Panc1 (cell line): ENCODE results near the gene PPP2R2B. TPM values are rescaled to one million over a fixed set of nuclear protein-coding genes. Genes with fewer than 3 reads are reported as not detected.

Source experiments
- ATAC-seq: fragments of 200-7000 bp; cut with Tn5 transposase; 2 replicates; pipeline ENCODE4 v1.9.1; 2020; ENCODE audit warnings: mild to moderate bottlenecking, moderate library complexity
- BruUV-seq: library from RNA; stranded (reverse); fragments of 400-500 nt; replicated peaks from 2 replicates; lab custom pipeline; 2021; lab: Mats Ljungman, UMichigan
- CTCF ChIA-PET: fragments of 300-600 bp; sonication (Branson Sonifier 250); formaldehyde crosslinking; loops from one replicate; lab custom pipeline; 2022; ENCODE audit warnings: antibody characterized with exemption; lab: Charles Lee
- POLR2A ChIA-PET: fragments of 300-600 bp; sonication (Branson Sonifier 250); formaldehyde crosslinking; loops from one replicate; lab custom pipeline; 2022; ENCODE audit warnings: antibody characterized with exemption; lab: Charles Lee
- DNase-seq: peaks from one replicate; pipeline ENCODE4 v3.0.0-alpha.2; 2010; ENCODE audit warnings: low read depth, low spot score
- H3K27ac ChIP-seq: 2 replicates; pipeline ENCODE4 v1.5.1; 2011; ENCODE audit warnings: mild to moderate bottlenecking, low read length, inconsistent platforms
- H3K27me3 ChIP-seq: fragments of 200-500 bp; sonication (Bioruptor generic); 2 replicates; pipeline ENCODE4 v1.6.0; 2014; ENCODE audit warnings: low read length, inconsistent platforms; ENCODE audit not compliant: control insufficient read depth, insufficient read depth
- H3K36me3 ChIP-seq: fragments of 200-500 bp; sonication (Bioruptor generic); 2 replicates; pipeline ENCODE4 v1.5.1; 2014; ENCODE audit warnings: inconsistent platforms, mild to moderate bottlenecking, low read length, moderate library complexity; ENCODE audit not compliant: control insufficient read depth, insufficient read depth
- H3K4me1 ChIP-seq: 2 replicates; pipeline ENCODE4 v1.5.1; 2011; ENCODE audit warnings: inconsistent platforms, mild to moderate bottlenecking, low read length, moderate library complexity; ENCODE audit not compliant: control insufficient read depth, insufficient read depth
- H3K4me3 ChIP-seq, 2 experiments: 2 replicates each; pipeline ENCODE4 v1.5.1; 2011 to 2012; ENCODE audit warnings: low read depth in 2 of 2, low read length in 2 of 2, mild to moderate bottlenecking in 2 of 2, inconsistent platforms in 1 of 2, moderate library complexity in 1 of 2
- H3K9me3 ChIP-seq: fragments of 200-500 bp; sonication (Bioruptor generic); 2 replicates; pipeline ENCODE4 v1.5.1; 2014; ENCODE audit warnings: low read depth, mild to moderate bottlenecking, inconsistent platforms, low read length, moderate library complexity; ENCODE audit not compliant: control insufficient read depth, insufficient read depth
- POLR2AphosphoS5 ChIP-seq: IDR thresholded peaks from 2 replicates; pipeline ENCODE4 v1.6.1; 2012; ENCODE audit warnings: mild to moderate bottlenecking, low read depth, low read length, moderate library complexity
- SIN3A ChIP-seq: IDR thresholded peaks from 2 replicates; pipeline ENCODE4 v1.6.1; 2012; ENCODE audit warnings: low read depth, mild to moderate bottlenecking, low read length, moderate library complexity, borderline replicate concordance; ENCODE audit not compliant: insufficient read depth
- TCF7L2 ChIP-seq: IDR thresholded peaks from 2 replicates; pipeline ENCODE4 v1.6.1; 2011; ENCODE audit warnings: mild to moderate bottlenecking, low read depth, low read length, inconsistent platforms
- in situ Hi-C: cut with HindIII; loops from 2 replicates; pipeline ENCODE4 v1.10.0; 2016; ENCODE audit warnings: low sequenced_read_pairs, low pct_unique_long_range_greater_than_20kb
- intact Hi-C: fragments of 100-400 bp; cut with micrococcal nuclease; formaldehyde crosslinking; loops from one replicate; pipeline ENCODE4 v1.10.0; 2022; ENCODE audit not compliant: unreplicated experiment
- total RNA-seq: library from RNA; stranded (reverse); gene quantifications from one replicate; pipeline ENCODE4 v1.2.1, GENCODE V29; 2021; ENCODE audit not compliant: unreplicated experiment
- TF ChIP-seq, protein P1 (sequence below), 2 experiments: IDR thresholded peaks; 2 replicates each; pipeline ENCODE4 v1.6.1; 2011 to 2012; ENCODE audit warnings: low read depth in 2 of 2, control low read depth in 1 of 2, low read length in 1 of 2, mild to moderate bottlenecking in 1 of 2, moderate library complexity in 1 of 2; ENCODE audit not compliant: insufficient read depth in 1 of 2
- TF ChIP-seq, protein P2 (sequence below): fragments of 450-650 bp; IDR thresholded peaks from 2 replicates; pipeline ENCODE4 v1.5.1; 2017; ENCODE audit warnings: mild to moderate bottlenecking

The PPP2R2B gene
- total RNA-seq, 1 experiment from 2014 or later = 8.8 TPM

DNA sequence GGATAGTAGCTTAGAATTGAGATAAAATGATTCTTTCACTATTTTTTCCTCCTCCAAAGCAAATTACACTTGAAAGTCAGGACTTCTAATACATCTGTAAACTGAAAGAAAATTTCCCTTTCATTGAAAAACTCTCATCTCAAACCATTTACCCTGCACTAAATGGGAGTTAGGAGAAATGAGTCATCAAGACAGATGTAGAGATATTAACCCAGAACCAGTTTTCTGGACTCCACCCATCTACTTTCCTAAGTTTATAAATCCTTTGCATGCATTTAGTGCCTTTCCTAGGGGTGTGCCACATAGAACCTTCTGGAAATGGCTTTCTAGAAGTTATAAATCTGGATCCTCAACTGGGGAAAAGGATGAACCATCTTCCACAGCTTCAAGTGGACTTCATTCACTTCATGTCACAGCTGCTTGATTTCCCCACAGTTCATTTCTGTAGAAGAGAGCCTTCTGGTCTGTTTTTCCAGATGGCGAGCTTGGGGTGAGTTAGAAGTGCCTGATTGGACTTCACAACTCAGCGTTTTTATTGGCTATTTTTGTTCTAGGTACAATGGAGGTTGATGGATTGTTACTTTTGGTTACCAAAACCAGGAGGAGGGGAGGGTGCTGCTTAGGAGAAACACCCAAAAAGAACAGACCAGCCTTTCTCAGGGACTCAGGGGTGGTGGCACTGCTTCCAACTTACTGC, 290.1 kb downstream of the PPP2R2B start:
- CTCF ChIA-PET = no interaction called here
- in situ Hi-C loops = no loop called here

DNA sequence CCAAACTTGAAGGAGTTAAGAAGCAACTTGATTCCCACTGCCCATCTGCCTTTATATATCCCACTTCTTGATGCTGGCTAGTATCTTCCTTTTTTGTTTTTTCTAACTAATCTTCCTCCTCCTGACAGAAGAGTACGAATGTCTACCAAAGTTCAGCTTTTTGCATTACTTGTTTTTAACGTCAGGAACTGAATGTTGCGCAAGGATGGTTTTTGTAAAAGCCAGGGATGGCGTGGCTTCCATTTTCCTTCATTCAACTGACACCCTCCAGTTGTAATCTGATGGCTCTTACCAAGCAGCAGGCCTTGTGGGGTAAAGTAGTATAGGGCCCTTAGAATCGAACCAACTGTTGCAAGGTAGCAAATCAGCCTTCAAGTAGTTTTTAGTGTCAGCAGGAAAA, 291.8 kb downstream of the PPP2R2B start:
- Histone ChIP-seq H3K36me3 (no peaks in the 10 kb centered on the region), H3K27ac (no peak overlapping the region), H3K4me1 (no peaks in the 10 kb centered on the region; the same call in 1 of the 2 replicates), H3K9me3 (no peaks in the 10 kb centered on the region), H3K4me3 (no peak overlapping the region), H3K27me3 (no peaks in the 10 kb centered on the region)
- intact Hi-C loops (no loop called here), in situ Hi-C loops (no loop called here)
- ChIA-PET CTCF (no interaction called here), POLR2A (no interaction called here)
- no peak for DNase-seq
- no peak for ATAC-seq
- TF ChIP-seq, protein P1, sequence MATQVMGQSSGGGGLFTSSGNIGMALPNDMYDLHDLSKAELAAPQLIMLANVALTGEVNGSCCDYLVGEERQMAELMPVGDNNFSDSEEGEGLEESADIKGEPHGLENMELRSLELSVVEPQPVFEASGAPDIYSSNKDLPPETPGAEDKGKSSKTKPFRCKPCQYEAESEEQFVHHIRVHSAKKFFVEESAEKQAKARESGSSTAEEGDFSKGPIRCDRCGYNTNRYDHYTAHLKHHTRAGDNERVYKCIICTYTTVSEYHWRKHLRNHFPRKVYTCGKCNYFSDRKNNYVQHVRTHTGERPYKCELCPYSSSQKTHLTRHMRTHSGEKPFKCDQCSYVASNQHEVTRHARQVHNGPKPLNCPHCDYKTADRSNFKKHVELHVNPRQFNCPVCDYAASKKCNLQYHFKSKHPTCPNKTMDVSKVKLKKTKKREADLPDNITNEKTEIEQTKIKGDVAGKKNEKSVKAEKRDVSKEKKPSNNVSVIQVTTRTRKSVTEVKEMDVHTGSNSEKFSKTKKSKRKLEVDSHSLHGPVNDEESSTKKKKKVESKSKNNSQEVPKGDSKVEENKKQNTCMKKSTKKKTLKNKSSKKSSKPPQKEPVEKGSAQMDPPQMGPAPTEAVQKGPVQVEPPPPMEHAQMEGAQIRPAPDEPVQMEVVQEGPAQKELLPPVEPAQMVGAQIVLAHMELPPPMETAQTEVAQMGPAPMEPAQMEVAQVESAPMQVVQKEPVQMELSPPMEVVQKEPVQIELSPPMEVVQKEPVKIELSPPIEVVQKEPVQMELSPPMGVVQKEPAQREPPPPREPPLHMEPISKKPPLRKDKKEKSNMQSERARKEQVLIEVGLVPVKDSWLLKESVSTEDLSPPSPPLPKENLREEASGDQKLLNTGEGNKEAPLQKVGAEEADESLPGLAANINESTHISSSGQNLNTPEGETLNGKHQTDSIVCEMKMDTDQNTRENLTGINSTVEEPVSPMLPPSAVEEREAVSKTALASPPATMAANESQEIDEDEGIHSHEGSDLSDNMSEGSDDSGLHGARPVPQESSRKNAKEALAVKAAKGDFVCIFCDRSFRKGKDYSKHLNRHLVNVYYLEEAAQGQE (IDR thresholded peaks at IDR 0.05; ENCODE audit: insufficient read depth in 1 of 2, low read depth in 2 of 2, low read length in 1 of 2) = no peak
- TF ChIP-seq, protein P2, sequence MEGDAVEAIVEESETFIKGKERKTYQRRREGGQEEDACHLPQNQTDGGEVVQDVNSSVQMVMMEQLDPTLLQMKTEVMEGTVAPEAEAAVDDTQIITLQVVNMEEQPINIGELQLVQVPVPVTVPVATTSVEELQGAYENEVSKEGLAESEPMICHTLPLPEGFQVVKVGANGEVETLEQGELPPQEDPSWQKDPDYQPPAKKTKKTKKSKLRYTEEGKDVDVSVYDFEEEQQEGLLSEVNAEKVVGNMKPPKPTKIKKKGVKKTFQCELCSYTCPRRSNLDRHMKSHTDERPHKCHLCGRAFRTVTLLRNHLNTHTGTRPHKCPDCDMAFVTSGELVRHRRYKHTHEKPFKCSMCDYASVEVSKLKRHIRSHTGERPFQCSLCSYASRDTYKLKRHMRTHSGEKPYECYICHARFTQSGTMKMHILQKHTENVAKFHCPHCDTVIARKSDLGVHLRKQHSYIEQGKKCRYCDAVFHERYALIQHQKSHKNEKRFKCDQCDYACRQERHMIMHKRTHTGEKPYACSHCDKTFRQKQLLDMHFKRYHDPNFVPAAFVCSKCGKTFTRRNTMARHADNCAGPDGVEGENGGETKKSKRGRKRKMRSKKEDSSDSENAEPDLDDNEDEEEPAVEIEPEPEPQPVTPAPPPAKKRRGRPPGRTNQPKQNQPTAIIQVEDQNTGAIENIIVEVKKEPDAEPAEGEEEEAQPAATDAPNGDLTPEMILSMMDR = no peak
- TF ChIP-seq POLR2AphosphoS5 (no peak), SIN3A (no peak), TCF7L2 (no peak)
- no TSS peak for BruUV-seq

More for the DNA sequence above, 290.1 kb downstream of the PPP2R2B start:
- no TSS peak for BruUV-seq
- no peak for DNase-seq
- no peaks in the 10 kb centered on the region for H3K27me3 ChIP-seq
- intact Hi-C loops = no loop called here
- no peak overlapping the region for H3K4me3 ChIP-seq
- ATAC-seq = no peak
- TF ChIP-seq SIN3A (no peak), TCF7L2 (no peak), POLR2AphosphoS5 (no peak)
- TF ChIP-seq, protein P2 = no peak
- TF ChIP-seq, protein P1 (IDR thresholded peaks at IDR 0.05; ENCODE audit: insufficient read depth in 1 of 2, low read depth in 2 of 2, low read length in 1 of 2) = no peak
- H3K36me3 ChIP-seq = no peaks in the 10 kb centered on the region
- H3K9me3 ChIP-seq = no peaks in the 10 kb centered on the region
- no peak overlapping the region for H3K27ac ChIP-seq
- no peaks in the 10 kb centered on the region; the same call in 1 of the 2 replicates for H3K4me1 ChIP-seq
- POLR2A ChIA-PET = no interaction called here
